GM20431 (cell line): Measurements from ENCODE around the gene DGKI.

ENCODE experiments used
- in situ Hi-C: fragments of 300-500 bp; cut with MseI, MboI; formaldehyde crosslinking; loops from one replicate; pipeline ENCODE4 v1.15.0; 2020; ENCODE audit warnings: low sequenced_read_pairs; ENCODE audit not compliant: unreplicated experiment

Gene DGKI

GRCh38 chr7:137670222-137671064 lies 176.3 kb downstream of the DGKI start:
- in situ Hi-C loops, result no loop called here

GRCh38 chr7:137669706-137670105 lies 177.1 kb downstream of the DGKI start:
- in situ Hi-C loops, result no loop called here

GRCh38 chr7:137668404-137668803 lies 178.4 kb downstream of the DGKI start:
- in situ Hi-C loops, result no loop called here

GRCh38 chr7:137667633-137668387 lies 179.0 kb downstream of the DGKI start:
- in situ Hi-C loops, result no loop called here

- in situ Hi-C loops, result no loop called here
Observed at GRCh38 chr7:137664846-137665245, 181.9 kb downstream of the DGKI start.

GRCh38 chr7:137661634-137662033 lies 185.1 kb downstream of the DGKI start:
- in situ Hi-C loops, result no loop called here

GRCh38 chr7:137658190-137658900 lies 188.4 kb downstream of the DGKI start:
- in situ Hi-C loops, result loop anchor here (10.0 kb wide), 1 partner anchor 236 kb away; no protein-coding TSS in a partner anchor

- in situ Hi-C loops, result loop anchor here (10.0 kb wide), 1 partner anchor 237 kb away; no protein-coding TSS in a partner anchor
Observed at GRCh38 chr7:137657476-137658189, 189.1 kb downstream of the DGKI start.

- in situ Hi-C loops, result loop anchor here (10.0 kb wide), 1 partner anchor 238 kb away; no protein-coding TSS in a partner anchor
Observed at GRCh38 chr7:137656850-137657232, 189.9 kb downstream of the DGKI start.

- in situ Hi-C loops, result loop anchor here (10.0 kb wide), 1 partner anchor 238 kb away; no protein-coding TSS in a partner anchor
Observed at GRCh38 chr7:137656227-137656849, 190.4 kb downstream of the DGKI start.

- in situ Hi-C loops, result loop anchor here (10.0 kb wide), 1 partner anchor 239 kb away; no protein-coding TSS in a partner anchor
Observed at GRCh38 chr7:137655804-137656203, 191.0 kb downstream of the DGKI start.

GRCh38 chr7:137652721-137653120 lies 194.1 kb downstream of the DGKI start:
- in situ Hi-C loops, result loop anchor here (10.0 kb wide), 1 partner anchor 242 kb away; no protein-coding TSS in a partner anchor

- in situ Hi-C loops, result loop anchor here (25.0 kb wide), 1 partner anchor 364 kb away; the partner anchor contains the start of gene CREB3L2
Observed at GRCh38 chr7:137647905-137648565, 198.7 kb downstream of the DGKI start.

GRCh38 chr7:137642472-137642871 lies 204.3 kb downstream of the DGKI start:
- in situ Hi-C loops, result loop anchor here (25.0 kb wide), 1 partner anchor 370 kb away; the partner anchor contains the start of gene CREB3L2

- in situ Hi-C loops, result loop anchor here (25.0 kb wide), 1 partner anchor 370 kb away; the partner anchor contains the start of gene CREB3L2
Observed at GRCh38 chr7:137642031-137642430, 204.7 kb downstream of the DGKI start.

- in situ Hi-C loops, result loop anchor here (25.0 kb wide), 1 partner anchor 376 kb away; the partner anchor contains the start of gene CREB3L2
Observed at GRCh38 chr7:137636376-137636775, 210.4 kb downstream of the DGKI start.

GRCh38 chr7:137635874-137636273 lies 210.9 kb downstream of the DGKI start:
- in situ Hi-C loops, result loop anchor here (25.0 kb wide), 1 partner anchor 376 kb away; the partner anchor contains the start of gene CREB3L2

GRCh38 chr7:137635132-137635531 lies 211.6 kb downstream of the DGKI start:
- in situ Hi-C loops, result loop anchor here (25.0 kb wide), 1 partner anchor 377 kb away; the partner anchor contains the start of gene CREB3L2
